IMR-90 (cell line): ENCODE measurements around the gene XRCC3. TPM values are rescaled to one million over a fixed set of nuclear protein-coding genes. Genes with fewer than 3 reads are reported as not detected.

Experiments
- ATAC-seq: fragments of 200-7000 bp; cut with Tn5 transposase; 2 replicates; pipeline ENCODE4 v1.9.1; 2020; ENCODE audit warnings: low read depth, mild to moderate bottlenecking, moderate library complexity
- BruUV-seq: library from RNA; stranded (reverse); fragments of 400-500 nt; replicated peaks from 2 replicates; lab custom pipeline; 2021; lab: Mats Ljungman, UMichigan
- CTCF ChIA-PET: fragments of 300-600 bp; formaldehyde crosslinking; extraction: SDS; loops from one replicate; lab custom pipeline; 2021; ENCODE audit warnings: antibody characterized with exemption; lab: Yijun Ruan, JAX
- POLR2A ChIA-PET: fragments of 300-600 bp; sonication (Branson Sonifier 250); formaldehyde crosslinking; loops from one replicate; lab custom pipeline; 2022; ENCODE audit warnings: antibody characterized with exemption; ENCODE audit not compliant: unreplicated experiment; lab: Charles Lee
- DNase-seq: peaks from one replicate; pipeline ENCODE4 v3.0.0; 2013
- H2AFZ ChIP-seq: replicated peaks from 2 replicates; pipeline ENCODE3; 2013; ENCODE audit warnings: low read length, mild to moderate bottlenecking; ENCODE audit not compliant: poor library complexity
- H2AK5ac ChIP-seq: 2 replicates; pipeline ENCODE4 v1.6.1; 2013; ENCODE audit warnings: low read depth, low read length, inconsistent platforms
- H2AK9ac ChIP-seq: replicated peaks from 2 replicates; pipeline ENCODE3; 2013; ENCODE audit warnings: mild to moderate bottlenecking, low read depth, low read length, moderate library complexity; ENCODE audit not compliant: poor library complexity
- H2BK120ac ChIP-seq: 2 replicates; pipeline ENCODE4 v1.6.1; 2013; ENCODE audit warnings: low read depth, low read length, inconsistent platforms
- H2BK15ac ChIP-seq: 3 replicates; pipeline ENCODE4 v1.6.1; 2013; ENCODE audit warnings: low read depth, low read length, inconsistent platforms
- H2BK20ac ChIP-seq: 2 replicates; pipeline ENCODE4 v1.6.1; 2013; ENCODE audit warnings: low read depth, mild to moderate bottlenecking, inconsistent platforms, low read length, moderate library complexity
- H2BK5ac ChIP-seq: 2 replicates; pipeline ENCODE4 v1.6.1; 2013; ENCODE audit warnings: mild to moderate bottlenecking, low read depth, low read length, inconsistent platforms; ENCODE audit not compliant: poor library complexity, severe bottlenecking
- H3K14ac ChIP-seq: replicated peaks from 2 replicates; pipeline ENCODE4 v1.6.1; 2013; ENCODE audit warnings: low read depth, low read length, inconsistent platforms
- H3K18ac ChIP-seq: 2 replicates; pipeline ENCODE4 v1.6.1; 2013; ENCODE audit warnings: low read depth, low read length, control low read depth
- H3K23ac ChIP-seq: 2 replicates; pipeline ENCODE4 v1.6.1; 2013; ENCODE audit warnings: low read depth, low read length, inconsistent platforms
- H3K27ac ChIP-seq: 2 replicates; pipeline ENCODE4 v1.5.1; 2013; ENCODE audit warnings: mild to moderate bottlenecking, control low read depth, low read length; ENCODE audit not compliant: insufficient read depth
- H3K27me3 ChIP-seq: 2 replicates; pipeline ENCODE4 v1.6.1; 2013; ENCODE audit warnings: low read length; ENCODE audit not compliant: control insufficient read depth, insufficient read depth
- H3K36me3 ChIP-seq: 2 replicates; pipeline ENCODE4 v1.6.1; 2013; ENCODE audit warnings: low read length, mixed read lengths; ENCODE audit not compliant: control insufficient read depth, insufficient read depth
- H3K4ac ChIP-seq: 2 replicates; pipeline ENCODE4 v1.6.1; 2013; ENCODE audit warnings: low read depth, low read length, inconsistent platforms
- H3K4me1 ChIP-seq: 2 replicates; pipeline ENCODE4 v1.6.1; 2013; ENCODE audit warnings: low read length, mixed read lengths; ENCODE audit not compliant: control insufficient read depth, insufficient read depth
- H3K4me2 ChIP-seq: 2 replicates; pipeline ENCODE4 v1.6.1; 2013; ENCODE audit warnings: low read depth, mild to moderate bottlenecking, control low read depth, low read length, moderate library complexity
- H3K4me3 ChIP-seq: 2 replicates; pipeline ENCODE4 v1.5.1; 2013; ENCODE audit warnings: low read depth, mild to moderate bottlenecking, control low read depth, low read length, moderate library complexity; ENCODE audit not compliant: insufficient read depth
- H3K56ac ChIP-seq: 2 replicates; pipeline ENCODE4 v1.6.1; 2013; ENCODE audit warnings: low read length, inconsistent platforms; ENCODE audit not compliant: insufficient read depth; ENCODE audit errors: extremely low read depth
- H3K79me1 ChIP-seq, 2 experiments: 2 replicates each; pipeline ENCODE4 v1.6.1; 2013; ENCODE audit warnings: low read length in 2 of 2, inconsistent platforms in 1 of 2, low read depth in 1 of 2
- H3K9ac ChIP-seq: 2 replicates; pipeline ENCODE4 v1.6.1; 2013; ENCODE audit warnings: low read depth, low read length, control low read depth
- H3K9me1 ChIP-seq: 2 replicates; pipeline ENCODE4 v1.6.1; 2013; ENCODE audit warnings: low read length, inconsistent platforms; ENCODE audit not compliant: insufficient read depth
- H3K9me3 ChIP-seq: 2 replicates; pipeline ENCODE4 v1.6.1; 2013; ENCODE audit warnings: low read length; ENCODE audit not compliant: control insufficient read depth, insufficient read depth
- H4K20me1 ChIP-seq: 2 replicates; pipeline ENCODE4 v1.6.1; 2013; ENCODE audit warnings: low read length, inconsistent platforms; ENCODE audit not compliant: insufficient read depth
- H4K5ac ChIP-seq: 2 replicates; pipeline ENCODE4 v1.6.1; 2013; ENCODE audit warnings: mild to moderate bottlenecking, low read depth, low read length, control low read depth
- H4K8ac ChIP-seq, 2 experiments: 2 replicates each; pipeline ENCODE4 v1.6.1; 2013; ENCODE audit warnings: low read depth in 2 of 2, low read length in 2 of 2, control low read depth in 1 of 2, inconsistent platforms in 1 of 2
- H4K91ac ChIP-seq: 2 replicates; pipeline ENCODE4 v1.6.1; 2013; ENCODE audit warnings: low read depth, low read length, inconsistent platforms; ENCODE audit not compliant: insufficient read depth
- BHLHE40 ChIP-seq: fragments of 150-350 bp; IDR thresholded peaks from 2 replicates; pipeline ENCODE4 v1.6.1; 2016; ENCODE audit warnings: mild to moderate bottlenecking, low read depth, low read length
- CEBPB ChIP-seq: IDR thresholded peaks from 2 replicates; pipeline ENCODE4 v1.6.1; 2012; ENCODE audit warnings: low read depth, low read length, improper control_type of control experiment
- CHD1 ChIP-seq: IDR thresholded peaks from 2 replicates; pipeline ENCODE4 v1.6.1; 2012; ENCODE audit warnings: low read depth, low read length, improper control_type of control experiment
- FOS ChIP-seq: fragments of 150-350 bp; IDR thresholded peaks from 2 replicates; pipeline ENCODE4 v1.6.1; 2016; ENCODE audit warnings: low read depth, low read length
- MAFK ChIP-seq: IDR thresholded peaks from 2 replicates; pipeline ENCODE4 v1.6.1; 2012; ENCODE audit warnings: low read depth, low read length, improper control_type of control experiment
- MAZ ChIP-seq: IDR thresholded peaks from 2 replicates; pipeline ENCODE4 v1.6.1; 2012; ENCODE audit warnings: low read depth, mild to moderate bottlenecking, low read length, improper control_type of control experiment, moderate library complexity, borderline replicate concordance
- MXI1 ChIP-seq: IDR thresholded peaks from 2 replicates; pipeline ENCODE4 v1.6.1; 2012; ENCODE audit warnings: low read depth, mild to moderate bottlenecking, low read length, moderate library complexity, borderline replicate concordance
- NFE2L2 ChIP-seq: fragments of 150-350 bp; IDR thresholded peaks from 2 replicates; pipeline ENCODE4 v1.6.1; 2016; ENCODE audit warnings: low read depth, mild to moderate bottlenecking, low read length
- POLR2A ChIP-seq: IDR thresholded peaks from 2 replicates; pipeline ENCODE4 v1.6.1; 2012; ENCODE audit warnings: mild to moderate bottlenecking, low read depth, low read length
- RAD21 ChIP-seq: IDR thresholded peaks from 2 replicates; pipeline ENCODE4 v1.6.1; 2012; ENCODE audit warnings: low read length, improper control_type of control experiment
- RCOR1 ChIP-seq: IDR thresholded peaks from 2 replicates; pipeline ENCODE4 v1.6.1; 2012; ENCODE audit warnings: mild to moderate bottlenecking, low read length, improper control_type of control experiment; ENCODE audit not compliant: insufficient replicate concordance
- RFX5 ChIP-seq: IDR thresholded peaks from 2 replicates; pipeline ENCODE4 v1.8.0; 2012; ENCODE audit warnings: low read depth, mild to moderate bottlenecking, low read length, moderate library complexity
- SMC3 ChIP-seq: fragments of 150-350 bp; IDR thresholded peaks from 2 replicates; pipeline ENCODE4 v1.6.1; 2016; ENCODE audit warnings: low read depth, mild to moderate bottlenecking, antibody characterized with exemption, low read length, moderate library complexity
- WGBS, 2 experiments: methylation state at CpG; one replicate each; pipeline versions ENCODE4 v1.1.5 to v1.1.7; 2013; ENCODE audit warnings: missing lambda C conversion rate in 2 of 2; ENCODE audit not compliant: insufficient read length in 1 of 2; ENCODE audit errors: extremely low coverage in 2 of 2; 5-methylcytosine and 5-hydroxymethylcytosine counted together
- dilution Hi-C: fragments of 300-500 bp; cut with HindIII; formaldehyde crosslinking; loops from one replicate; pipeline ENCODE4 v1.14.3; 2018; ENCODE audit warnings: low sequenced_read_pairs; ENCODE audit not compliant: unreplicated experiment
- in situ Hi-C: fragments of 300-500 bp; cut with MboI; formaldehyde crosslinking; loops from 3 replicates; pipeline ENCODE4 v1.14.3; 2019; ENCODE audit warnings: low sequenced_read_pairs, inconsistent platforms, mixed read lengths
- intact Hi-C: fragments of 100-400 bp; cut with micrococcal nuclease; formaldehyde crosslinking; loops from 2 replicates; pipeline ENCODE4 v1.10.0; 2022
- polyA plus RNA-seq, 3 experiments: library from polyadenylated mRNA; depleted of rRNA; stranded (reverse); fragments of >200 nt; gene quantifications; 2 replicates each; pipeline ENCODE4 v1.2.3, GENCODE V29; 2012; ENCODE audit warnings: low replicate concordance in 1 of 3
- total RNA-seq: library from RNA; depleted of rRNA; stranded (reverse); fragments of >200 nt; gene quantifications from 2 replicates; pipeline ENCODE4 v1.2.3, GENCODE V29; 2012
- TF ChIP-seq, protein P1 (sequence below): fragments of 150-350 bp; IDR thresholded peaks from 2 replicates; pipeline ENCODE4 v1.6.1; 2016; ENCODE audit warnings: low read depth, mild to moderate bottlenecking, low read length, moderate library complexity, borderline replicate concordance
- TF ChIP-seq, protein P2 (sequence below): fragments of 150-350 bp; IDR thresholded peaks from 2 replicates; pipeline ENCODE4 v1.6.1; 2017; ENCODE audit warnings: mild to moderate bottlenecking, antibody characterized with exemption, low read length, low read depth
- TF ChIP-seq, protein P3 (sequence below): conservative IDR thresholded peaks from 2 replicates; pipeline ENCODE4 v1.5.1; 2012; ENCODE audit warnings: mild to moderate bottlenecking, low read depth, low read length, improper control_type of control experiment

XRCC3 gene
- total and polyA plus RNA-seq, 2 of the 4 experiments (the other 2 are of a cell fraction): 8.1 to 9.5 TPM

DNA sequence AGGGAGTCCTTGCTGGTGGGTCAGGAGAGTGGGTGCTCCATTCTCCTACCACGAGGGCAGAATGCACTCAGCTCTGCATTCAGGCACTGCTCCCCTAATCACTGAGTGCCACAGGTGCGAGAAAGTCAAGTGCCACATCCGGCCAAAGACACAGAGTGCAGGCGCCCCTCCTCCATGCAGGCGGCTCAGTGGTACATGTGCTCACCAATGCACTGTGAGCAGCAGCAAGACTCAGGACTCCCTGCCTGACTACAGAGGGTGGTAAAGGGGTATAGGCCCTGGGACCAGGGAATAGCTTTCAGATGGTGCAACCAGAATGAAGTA, 33.2 kb upstream of the XRCC3 start:
- H3K18ac ChIP-seq: no peak overlapping the region
- in situ Hi-C loops: no loop called here
- CTCF ChIA-PET: no interaction called here
- H2BK15ac ChIP-seq: no peak overlapping the region
- H2AFZ ChIP-seq: no peak overlapping the region
- H3K79me1 ChIP-seq: no peaks in the 10 kb centered on the region
- H3K9me1 ChIP-seq: no peaks in the 10 kb centered on the region; the same call in 1 of the 2 replicates
- no peaks in the 10 kb centered on the region for H3K27me3 ChIP-seq
- H2BK5ac ChIP-seq: no peak overlapping the region
- dilution Hi-C loops: no loop called here
- no peak overlapping the region for H3K27ac ChIP-seq
- H3K36me3 ChIP-seq: no peaks in the 10 kb centered on the region
- no peak overlapping the region for H3K4me2 ChIP-seq
- DNase-seq (no peak), ATAC-seq (no peak)
- no peaks in the 10 kb centered on the region for H4K20me1 ChIP-seq
- H2AK5ac ChIP-seq: no peak overlapping the region
- no peak overlapping the region for H4K8ac ChIP-seq
- no peaks in the 10 kb centered on the region for H3K4me1 ChIP-seq
- no peaks in the 10 kb centered on the region for H3K9me3 ChIP-seq
- POLR2A ChIA-PET: no interaction called here
- H3K9ac ChIP-seq: no peak overlapping the region
- no peak overlapping the region for H3K23ac ChIP-seq
- TF ChIP-seq RCOR1: no peak
- no peak for TF ChIP-seq POLR2A
- no peak for TF ChIP-seq MAFK
- TF ChIP-seq FOS: no peak
- TF ChIP-seq RFX5: no peak
- TF ChIP-seq, protein P1, sequence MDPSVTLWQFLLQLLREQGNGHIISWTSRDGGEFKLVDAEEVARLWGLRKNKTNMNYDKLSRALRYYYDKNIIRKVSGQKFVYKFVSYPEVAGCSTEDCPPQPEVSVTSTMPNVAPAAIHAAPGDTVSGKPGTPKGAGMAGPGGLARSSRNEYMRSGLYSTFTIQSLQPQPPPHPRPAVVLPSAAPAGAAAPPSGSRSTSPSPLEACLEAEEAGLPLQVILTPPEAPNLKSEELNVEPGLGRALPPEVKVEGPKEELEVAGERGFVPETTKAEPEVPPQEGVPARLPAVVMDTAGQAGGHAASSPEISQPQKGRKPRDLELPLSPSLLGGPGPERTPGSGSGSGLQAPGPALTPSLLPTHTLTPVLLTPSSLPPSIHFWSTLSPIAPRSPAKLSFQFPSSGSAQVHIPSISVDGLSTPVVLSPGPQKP: no peak
- TF ChIP-seq, protein P2, sequence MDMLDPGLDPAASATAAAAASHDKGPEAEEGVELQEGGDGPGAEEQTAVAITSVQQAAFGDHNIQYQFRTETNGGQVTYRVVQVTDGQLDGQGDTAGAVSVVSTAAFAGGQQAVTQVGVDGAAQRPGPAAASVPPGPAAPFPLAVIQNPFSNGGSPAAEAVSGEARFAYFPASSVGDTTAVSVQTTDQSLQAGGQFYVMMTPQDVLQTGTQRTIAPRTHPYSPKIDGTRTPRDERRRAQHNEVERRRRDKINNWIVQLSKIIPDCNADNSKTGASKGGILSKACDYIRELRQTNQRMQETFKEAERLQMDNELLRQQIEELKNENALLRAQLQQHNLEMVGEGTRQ: no peak
- TF ChIP-seq CHD1: no peak
- TF ChIP-seq RAD21: no peak
- TF ChIP-seq NFE2L2: no peak
- TF ChIP-seq SMC3: no peak
- TF ChIP-seq CEBPB: no peak
- TF ChIP-seq MAZ: no peak
- TF ChIP-seq BHLHE40: no peak
- TF ChIP-seq MXI1: no peak
- TF ChIP-seq, protein P3, sequence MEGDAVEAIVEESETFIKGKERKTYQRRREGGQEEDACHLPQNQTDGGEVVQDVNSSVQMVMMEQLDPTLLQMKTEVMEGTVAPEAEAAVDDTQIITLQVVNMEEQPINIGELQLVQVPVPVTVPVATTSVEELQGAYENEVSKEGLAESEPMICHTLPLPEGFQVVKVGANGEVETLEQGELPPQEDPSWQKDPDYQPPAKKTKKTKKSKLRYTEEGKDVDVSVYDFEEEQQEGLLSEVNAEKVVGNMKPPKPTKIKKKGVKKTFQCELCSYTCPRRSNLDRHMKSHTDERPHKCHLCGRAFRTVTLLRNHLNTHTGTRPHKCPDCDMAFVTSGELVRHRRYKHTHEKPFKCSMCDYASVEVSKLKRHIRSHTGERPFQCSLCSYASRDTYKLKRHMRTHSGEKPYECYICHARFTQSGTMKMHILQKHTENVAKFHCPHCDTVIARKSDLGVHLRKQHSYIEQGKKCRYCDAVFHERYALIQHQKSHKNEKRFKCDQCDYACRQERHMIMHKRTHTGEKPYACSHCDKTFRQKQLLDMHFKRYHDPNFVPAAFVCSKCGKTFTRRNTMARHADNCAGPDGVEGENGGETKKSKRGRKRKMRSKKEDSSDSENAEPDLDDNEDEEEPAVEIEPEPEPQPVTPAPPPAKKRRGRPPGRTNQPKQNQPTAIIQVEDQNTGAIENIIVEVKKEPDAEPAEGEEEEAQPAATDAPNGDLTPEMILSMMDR: no peak
- H4K91ac ChIP-seq: no peak overlapping the region
- no peak overlapping the region for H3K56ac ChIP-seq
- WGBS, 2 experiments: 60% methylated on average over 1 of the region's 5 CpGs; no CpG with 5 or more reads in 1 of the 2 experiments
- no peak overlapping the region for H3K4ac ChIP-seq
- no peak overlapping the region for H3K4me3 ChIP-seq
- H4K5ac ChIP-seq: no peak overlapping the region
- no peak overlapping the region for H2BK120ac ChIP-seq
- BruUV-seq: no TSS peak
- H2AK9ac ChIP-seq: peak overlapping the region; percentile 5
- H2BK20ac ChIP-seq: no peak overlapping the region
- H3K14ac ChIP-seq: no peak overlapping the region
- intact Hi-C loops: no loop called here
